ENCODE results near the gene AACS.
A peak's percentile ranks its signal among the peaks of the same experiment; 100 is the strongest.

DNA sequence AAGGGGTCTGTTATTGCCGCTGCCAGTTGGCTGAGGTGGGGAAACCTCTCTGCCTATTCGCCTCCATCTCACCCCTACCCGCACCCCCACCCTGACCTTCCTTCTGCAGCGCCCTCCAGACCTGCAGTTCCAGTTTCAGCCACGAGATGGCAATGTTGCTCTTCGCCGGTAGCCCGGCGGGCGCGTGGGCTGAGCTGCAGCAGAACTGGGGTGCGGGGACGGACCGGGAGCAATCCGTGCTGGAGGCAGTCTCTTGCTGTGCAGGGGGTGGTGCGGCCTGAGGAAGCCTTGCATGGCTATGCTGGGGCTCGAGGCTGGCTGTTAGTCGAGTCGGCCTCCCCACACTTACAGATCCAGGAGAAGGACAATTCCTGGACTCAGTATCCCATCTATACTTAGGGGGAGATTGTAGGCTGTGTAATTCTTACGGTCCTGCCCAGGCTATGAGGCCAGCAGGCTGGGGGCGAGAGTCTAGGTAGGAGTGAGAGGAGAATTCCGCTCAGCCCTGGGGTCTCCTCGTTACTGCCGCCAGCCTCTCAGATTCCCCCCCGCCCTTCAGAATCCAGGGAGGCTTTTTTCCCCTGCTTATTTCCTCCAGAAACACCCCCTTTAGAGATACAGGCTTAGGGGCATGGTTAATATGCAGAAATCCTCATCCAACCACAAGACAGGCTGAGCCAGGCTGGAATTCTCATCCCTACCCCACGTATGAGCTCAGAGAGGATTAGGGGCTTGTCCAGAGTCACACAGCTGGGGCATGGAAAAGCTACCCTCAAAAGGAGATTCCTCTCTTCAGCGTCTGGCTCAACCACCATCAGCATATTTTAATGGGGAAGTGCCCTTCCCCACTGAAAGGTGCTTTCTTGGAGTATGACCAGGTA is 118.2 kb downstream of the AACS start:
- TF ChIP-seq, protein P1, sequence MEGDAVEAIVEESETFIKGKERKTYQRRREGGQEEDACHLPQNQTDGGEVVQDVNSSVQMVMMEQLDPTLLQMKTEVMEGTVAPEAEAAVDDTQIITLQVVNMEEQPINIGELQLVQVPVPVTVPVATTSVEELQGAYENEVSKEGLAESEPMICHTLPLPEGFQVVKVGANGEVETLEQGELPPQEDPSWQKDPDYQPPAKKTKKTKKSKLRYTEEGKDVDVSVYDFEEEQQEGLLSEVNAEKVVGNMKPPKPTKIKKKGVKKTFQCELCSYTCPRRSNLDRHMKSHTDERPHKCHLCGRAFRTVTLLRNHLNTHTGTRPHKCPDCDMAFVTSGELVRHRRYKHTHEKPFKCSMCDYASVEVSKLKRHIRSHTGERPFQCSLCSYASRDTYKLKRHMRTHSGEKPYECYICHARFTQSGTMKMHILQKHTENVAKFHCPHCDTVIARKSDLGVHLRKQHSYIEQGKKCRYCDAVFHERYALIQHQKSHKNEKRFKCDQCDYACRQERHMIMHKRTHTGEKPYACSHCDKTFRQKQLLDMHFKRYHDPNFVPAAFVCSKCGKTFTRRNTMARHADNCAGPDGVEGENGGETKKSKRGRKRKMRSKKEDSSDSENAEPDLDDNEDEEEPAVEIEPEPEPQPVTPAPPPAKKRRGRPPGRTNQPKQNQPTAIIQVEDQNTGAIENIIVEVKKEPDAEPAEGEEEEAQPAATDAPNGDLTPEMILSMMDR (IDR thresholded peaks at IDR 0.05), result peak; percentile 57 to 86 (median 70)
- TF ChIP-seq EP300 (IDR thresholded peaks at IDR 0.05), result no peak
